GM21447 (cell line): ENCODE results near the gene ARMH1.

ENCODE experiments used
- ATAC-seq: cut with Tn5 transposase; IDR thresholded peaks from one replicate; pipeline ENCODE4 v1.9.1; 2021; ENCODE audit not compliant: unreplicated experiment

Gene ARMH1

GRCh38 chr1:44674113-44675000, at the start of gene ARMH1, which contains the start of gene TMEM53:
ARMH1 (plus strand) TSS chr1:44674714; CDS start chr1:44689698, 14,984 bp downstream.
TMEM53 (minus strand) TSS chr1:44674481; CDS start chr1:44674391, 90 bp downstream.
- ATAC-seq: peak; percentile 87

- ATAC-seq: no peak
Observed at GRCh38 chr1:44625348-44625747, 49.2 kb upstream of the ARMH1 start.

DNA sequence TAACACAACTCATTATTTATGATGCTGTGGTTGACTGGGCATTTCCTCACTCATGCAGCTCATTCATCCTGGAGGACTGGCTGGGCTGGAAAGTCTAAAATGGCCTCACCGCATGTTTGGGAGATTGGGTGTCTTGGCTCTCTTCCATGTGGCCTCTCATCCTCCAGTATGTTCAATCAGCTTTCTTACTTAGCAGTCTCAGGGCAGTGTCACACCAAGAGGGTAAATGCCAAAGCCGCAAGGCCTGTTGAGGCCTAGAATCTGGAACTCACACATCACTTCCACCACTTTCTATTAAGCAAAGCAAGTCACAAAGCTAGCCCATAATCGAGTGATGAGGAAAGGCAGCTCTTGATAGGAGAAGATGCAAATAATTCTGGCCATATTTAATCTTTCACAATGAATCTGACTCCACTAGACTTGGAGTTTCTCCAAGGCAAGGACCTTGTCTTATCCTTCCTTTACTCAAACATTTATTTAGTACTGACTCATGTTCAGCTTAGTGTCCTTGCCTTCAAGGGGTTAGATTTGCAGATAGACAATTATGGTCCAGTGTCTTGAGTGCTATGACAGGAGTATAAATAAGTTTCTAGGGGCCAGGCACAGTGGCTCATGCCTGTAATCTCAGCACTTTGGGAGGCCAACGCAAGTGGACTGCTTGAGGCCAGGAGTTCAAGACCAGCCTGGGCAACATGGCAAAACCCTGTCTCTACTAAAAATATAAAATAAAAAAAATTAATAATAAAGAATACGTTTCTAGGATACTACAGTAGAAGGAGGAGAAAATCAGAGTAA, 45.4 kb upstream of the ARMH1 start:
- no peak for ATAC-seq

DNA sequence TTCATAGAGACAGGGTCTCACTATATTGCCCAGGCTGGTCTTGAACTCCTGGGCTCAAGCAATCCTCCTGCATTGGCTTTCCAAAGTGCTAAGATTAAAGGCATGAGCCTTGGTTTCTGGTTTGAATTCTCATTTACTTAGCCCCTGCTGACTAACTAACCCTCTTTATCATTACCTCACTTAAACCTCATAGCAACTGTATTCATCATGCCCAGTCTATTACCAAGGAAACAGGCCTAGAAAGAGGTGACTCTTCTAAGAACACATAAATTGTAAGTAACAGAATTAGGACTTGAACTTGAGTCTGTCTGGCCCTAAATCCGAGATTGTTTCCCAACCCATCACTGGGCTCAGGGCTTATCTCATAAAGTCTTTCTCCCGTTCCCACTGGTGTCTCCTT, 44.4 kb upstream of the ARMH1 start:
- ATAC-seq: no peak

DNA sequence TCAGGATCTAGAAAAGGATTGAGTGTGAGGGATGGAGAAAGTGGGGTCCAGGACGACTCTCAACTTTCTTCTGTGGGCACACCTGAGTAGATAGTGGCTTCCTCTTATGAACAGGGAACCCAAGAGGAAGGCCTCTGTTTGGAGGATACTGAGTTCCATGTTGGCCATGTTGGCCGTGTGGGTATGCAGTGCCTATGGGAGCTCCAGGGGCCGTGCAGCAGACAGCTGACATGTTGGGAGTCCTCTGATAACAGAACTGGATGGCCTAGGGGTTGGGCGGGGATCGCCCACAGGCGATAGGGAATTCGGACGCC, 43.2 kb upstream of the ARMH1 start:
- ATAC-seq: peak; percentile 16

DNA sequence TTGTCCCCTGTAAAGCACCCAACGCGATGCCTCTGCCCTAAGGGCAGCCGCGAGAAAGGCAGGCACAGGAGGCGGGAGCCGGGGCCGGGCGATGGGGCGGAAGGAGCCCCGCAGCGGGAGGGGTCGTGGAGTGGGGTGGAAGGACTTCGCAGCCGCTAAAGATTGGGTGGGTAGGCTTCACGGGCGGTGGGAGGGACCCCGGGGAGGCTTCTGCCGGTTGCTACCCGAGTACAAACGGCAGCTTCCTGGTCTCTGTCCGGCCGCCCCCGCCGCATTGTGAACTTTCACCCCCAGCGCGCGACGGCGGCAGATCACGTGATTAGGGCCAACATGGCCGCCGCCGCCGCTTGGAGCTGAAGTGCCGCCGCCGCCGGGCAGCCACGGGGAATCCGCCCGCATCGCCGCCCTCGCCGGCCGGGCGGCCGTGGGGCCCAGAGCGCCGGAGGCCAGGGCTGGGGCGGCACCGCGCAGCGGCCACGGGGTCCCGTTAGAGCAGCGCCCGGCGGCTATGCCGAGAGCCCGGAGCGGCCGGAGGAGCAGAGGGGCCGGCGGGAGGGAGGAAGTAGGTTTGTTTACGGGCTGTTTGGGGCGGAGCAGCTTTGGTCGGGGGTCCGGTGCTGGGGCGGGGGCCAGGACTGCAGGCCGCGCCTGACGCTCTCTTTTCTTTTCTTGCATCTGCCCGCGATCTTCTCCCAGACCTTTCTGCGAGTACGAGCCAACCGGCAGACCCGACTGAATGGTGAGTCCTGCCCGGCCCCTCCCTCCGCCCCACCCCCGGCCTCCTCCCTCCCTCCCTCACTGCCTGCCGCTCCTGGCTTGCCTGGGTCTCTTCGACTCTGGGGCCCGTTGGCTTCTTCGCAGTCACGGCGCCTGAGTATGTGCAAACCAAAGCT, 42.6 kb upstream of the ARMH1 start:
- ATAC-seq: peak; percentile 71

DNA sequence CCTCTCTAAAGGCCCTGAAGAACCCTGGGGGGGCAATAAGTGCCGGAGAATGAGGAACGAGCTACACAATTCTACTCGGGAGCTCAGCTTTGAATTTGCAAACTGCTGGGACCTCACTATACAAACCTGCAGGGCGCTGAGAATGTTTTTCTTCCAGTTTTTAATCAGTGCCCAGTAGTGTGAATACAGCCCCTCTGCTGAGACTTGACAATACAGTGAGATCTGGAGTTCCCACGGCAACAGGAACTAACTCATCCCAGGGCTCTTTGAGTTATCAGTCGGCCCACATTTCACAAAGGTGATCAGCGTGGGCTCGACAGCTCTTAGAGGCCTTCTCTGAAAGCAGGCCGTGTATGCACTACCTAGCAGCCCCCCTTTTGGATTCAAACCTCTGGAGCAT, 41.9 kb upstream of the ARMH1 start:
- ATAC-seq: no peak

DNA sequence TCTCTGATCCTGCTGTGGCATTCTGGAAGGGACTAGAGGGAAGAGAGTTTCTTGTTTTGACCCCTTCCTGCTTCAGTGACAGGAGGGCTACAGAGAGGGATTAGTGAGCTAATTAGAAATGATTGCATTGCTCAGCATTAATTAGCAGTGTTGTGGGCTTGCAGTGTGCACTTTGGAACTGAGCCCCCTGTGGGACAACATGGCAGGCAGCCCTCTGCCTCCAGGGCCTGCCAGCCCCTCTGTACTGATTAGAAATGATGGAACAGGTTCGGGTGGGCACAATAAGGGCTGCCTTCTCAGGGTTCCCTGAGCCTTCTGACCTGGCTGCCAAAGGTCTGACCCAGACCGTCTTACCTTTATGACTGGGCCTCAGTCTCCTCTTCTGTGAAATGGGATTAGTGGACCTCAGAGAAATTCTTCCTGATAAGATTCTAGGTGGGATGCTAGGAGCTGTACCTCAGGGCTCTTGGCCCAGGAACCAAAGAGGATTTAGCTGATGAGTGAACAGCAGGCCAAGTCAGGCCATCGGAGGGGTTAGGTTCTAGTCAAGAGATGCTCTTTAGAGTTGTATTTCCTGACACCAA, 39.8 kb upstream of the ARMH1 start:
- ATAC-seq: no peak

GRCh38 chr1:44635439-44635838, 39.1 kb upstream of the ARMH1 start:
- ATAC-seq: no peak

DNA sequence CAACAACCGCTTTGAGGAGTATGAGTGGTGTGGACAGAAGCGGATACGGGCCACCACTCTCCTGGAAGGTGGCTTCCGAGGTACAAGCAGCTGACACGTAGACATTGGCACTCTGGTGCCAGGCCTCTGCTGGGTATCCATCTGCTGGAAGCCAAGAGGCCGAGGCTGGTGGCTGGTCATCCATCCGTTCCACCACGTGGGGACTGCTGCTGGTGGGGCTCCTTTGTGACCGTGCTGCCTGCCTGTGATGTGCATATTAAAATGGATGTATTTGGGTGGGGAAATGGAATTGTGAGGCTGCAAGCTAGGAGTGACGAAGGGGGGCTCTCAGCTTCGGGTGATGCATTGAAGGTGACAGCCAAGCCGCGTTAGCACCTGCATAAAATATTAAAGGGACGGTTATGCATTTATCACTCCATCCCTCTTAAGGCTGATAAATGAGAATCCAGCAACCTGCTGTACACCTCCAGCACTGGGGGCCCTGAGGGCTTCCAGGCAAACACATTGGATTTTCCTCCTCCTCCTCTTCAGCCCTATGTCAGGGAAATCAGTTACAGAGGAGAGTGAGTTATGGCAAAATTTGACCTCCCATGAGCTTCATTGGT, 38.3 kb upstream of the ARMH1 start:
- no peak for ATAC-seq

GRCh38 chr1:44636688-44637598, 37.6 kb upstream of the ARMH1 start:
- no peak for ATAC-seq

DNA sequence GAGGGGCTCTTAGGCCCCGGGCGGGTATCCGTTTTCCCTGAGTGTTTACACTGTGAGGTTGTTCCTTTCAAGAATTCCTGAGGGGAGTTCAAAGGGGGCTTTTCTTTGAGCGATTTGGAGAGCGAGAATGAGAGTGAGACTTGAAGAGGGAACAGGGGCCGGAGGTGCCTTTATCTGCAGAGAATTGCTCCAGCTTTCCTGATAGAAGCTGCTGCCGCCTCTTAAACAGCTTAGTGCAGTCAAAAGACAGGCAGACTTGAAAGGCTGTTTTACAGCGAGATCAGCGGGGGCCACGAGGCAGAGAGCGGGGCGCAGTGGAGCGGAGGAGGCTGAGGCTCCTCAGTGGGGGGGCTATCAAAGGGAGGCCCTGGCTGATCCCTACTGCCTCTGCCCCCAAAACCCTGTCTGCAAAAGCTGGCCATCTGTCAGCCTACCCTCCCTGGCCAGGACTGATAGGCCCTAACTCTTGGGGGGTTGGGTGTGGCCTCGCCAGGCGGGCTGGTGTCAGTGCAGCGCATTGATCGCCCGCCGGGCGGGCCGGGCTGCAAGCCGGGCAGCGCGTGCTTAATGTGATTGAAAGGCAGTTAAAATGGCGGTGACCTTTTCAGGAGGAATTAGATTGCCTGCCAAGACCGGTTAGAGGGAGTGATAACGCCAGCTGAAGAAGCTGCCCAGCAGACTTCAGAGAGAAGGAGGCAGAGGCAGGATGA, 36.7 kb upstream of the ARMH1 start:
- no peak for ATAC-seq

DNA sequence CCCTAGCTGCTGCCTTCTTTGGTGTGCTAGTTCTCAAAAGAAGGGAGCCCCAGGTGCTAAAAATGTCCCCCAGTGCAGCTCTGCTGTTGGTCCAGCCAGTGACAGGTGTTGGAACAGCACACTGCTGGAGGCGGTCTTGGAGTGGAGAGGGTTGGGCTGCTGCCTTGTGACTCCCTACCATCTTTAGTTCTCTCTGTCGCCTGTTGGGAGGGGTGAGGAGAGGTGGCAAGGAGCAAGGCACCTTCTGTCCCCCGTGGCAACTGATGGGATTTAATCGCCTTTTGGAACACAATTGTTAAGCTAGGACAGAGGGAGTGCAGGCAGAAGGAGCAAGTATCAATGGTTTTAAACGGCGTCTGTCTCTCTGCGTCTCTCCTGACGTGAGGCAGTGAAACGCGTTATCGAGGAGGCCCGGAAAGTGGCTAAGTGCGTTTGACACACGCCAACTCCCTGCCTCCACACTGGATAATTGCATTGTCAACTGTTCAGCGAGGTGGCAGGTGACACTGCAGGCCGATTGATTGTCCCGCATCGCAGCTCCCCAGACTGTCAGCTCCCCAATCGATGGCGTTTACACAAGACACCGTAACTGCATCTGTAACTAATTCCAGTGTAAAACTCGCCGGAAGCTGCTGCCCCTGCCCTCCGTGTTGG, 34.2 kb upstream of the ARMH1 start:
- no peak for ATAC-seq

- no peak for ATAC-seq
Observed at GRCh38 chr1:44641126-44642102, 33.1 kb upstream of the ARMH1 start.

- ATAC-seq: no peak
Observed at GRCh38 chr1:44642255-44642654, 32.3 kb upstream of the ARMH1 start.

DNA sequence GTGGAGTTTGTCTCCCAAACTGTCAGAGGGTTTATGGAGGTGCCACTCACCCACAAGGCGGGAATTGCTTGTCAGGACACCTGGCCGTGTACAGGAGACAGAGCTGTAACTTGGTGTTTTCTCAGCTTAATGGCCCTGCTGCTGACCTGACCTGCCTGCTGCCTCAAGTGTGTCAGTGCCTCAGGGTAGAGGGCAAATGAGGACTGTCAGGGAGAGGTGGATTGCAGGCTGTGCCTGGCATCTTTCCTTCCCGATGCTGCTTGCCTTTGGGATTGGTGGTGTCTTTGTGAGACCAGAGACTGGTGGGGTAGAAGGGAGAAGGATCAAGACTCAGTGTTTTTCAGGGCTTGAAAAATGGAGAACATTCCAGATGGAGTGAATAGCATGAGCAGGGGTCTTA, 31.6 kb upstream of the ARMH1 start:
- no peak for ATAC-seq

GRCh38 chr1:44643721-44644334, 30.7 kb upstream of the ARMH1 start:
- ATAC-seq: no peak
